IMR-90 (cell line): ENCODE results near the gene PTPRG. TPM values are rescaled to one million over a fixed set of nuclear protein-coding genes. Genes with fewer than 3 reads are reported as not detected.

ENCODE experiments used
- ATAC-seq: fragments of 200-7000 bp; cut with Tn5 transposase; 2 replicates; pipeline ENCODE4 v1.9.1; 2020; ENCODE audit warnings: low read depth, mild to moderate bottlenecking, moderate library complexity
- BruUV-seq: library from RNA; stranded (reverse); fragments of 400-500 nt; replicated peaks from 2 replicates; lab custom pipeline; 2021; lab: Mats Ljungman, UMichigan
- CTCF ChIA-PET: fragments of 300-600 bp; formaldehyde crosslinking; extraction: SDS; loops from one replicate; lab custom pipeline; 2021; ENCODE audit warnings: antibody characterized with exemption; lab: Yijun Ruan, JAX
- POLR2A ChIA-PET: fragments of 300-600 bp; sonication (Branson Sonifier 250); formaldehyde crosslinking; loops from one replicate; lab custom pipeline; 2022; ENCODE audit warnings: antibody characterized with exemption; ENCODE audit not compliant: unreplicated experiment; lab: Charles Lee
- DNase-seq: peaks from one replicate; pipeline ENCODE4 v3.0.0; 2013
- H2AFZ ChIP-seq: replicated peaks from 2 replicates; pipeline ENCODE3; 2013; ENCODE audit warnings: low read length, mild to moderate bottlenecking; ENCODE audit not compliant: poor library complexity
- H2AK5ac ChIP-seq: 2 replicates; pipeline ENCODE4 v1.6.1; 2013; ENCODE audit warnings: low read depth, low read length, inconsistent platforms
- H2AK9ac ChIP-seq: replicated peaks from 2 replicates; pipeline ENCODE3; 2013; ENCODE audit warnings: mild to moderate bottlenecking, low read depth, low read length, moderate library complexity; ENCODE audit not compliant: poor library complexity
- H2BK120ac ChIP-seq: 2 replicates; pipeline ENCODE4 v1.6.1; 2013; ENCODE audit warnings: low read depth, low read length, inconsistent platforms
- H2BK15ac ChIP-seq: 3 replicates; pipeline ENCODE4 v1.6.1; 2013; ENCODE audit warnings: low read depth, low read length, inconsistent platforms
- H2BK20ac ChIP-seq: 2 replicates; pipeline ENCODE4 v1.6.1; 2013; ENCODE audit warnings: low read depth, mild to moderate bottlenecking, inconsistent platforms, low read length, moderate library complexity
- H2BK5ac ChIP-seq: 2 replicates; pipeline ENCODE4 v1.6.1; 2013; ENCODE audit warnings: mild to moderate bottlenecking, low read depth, low read length, inconsistent platforms; ENCODE audit not compliant: poor library complexity, severe bottlenecking
- H3K14ac ChIP-seq: replicated peaks from 2 replicates; pipeline ENCODE4 v1.6.1; 2013; ENCODE audit warnings: low read depth, low read length, inconsistent platforms
- H3K18ac ChIP-seq: 2 replicates; pipeline ENCODE4 v1.6.1; 2013; ENCODE audit warnings: low read depth, low read length, control low read depth
- H3K23ac ChIP-seq: 2 replicates; pipeline ENCODE4 v1.6.1; 2013; ENCODE audit warnings: low read depth, low read length, inconsistent platforms
- H3K27ac ChIP-seq: 2 replicates; pipeline ENCODE4 v1.5.1; 2013; ENCODE audit warnings: mild to moderate bottlenecking, control low read depth, low read length; ENCODE audit not compliant: insufficient read depth
- H3K27me3 ChIP-seq: 2 replicates; pipeline ENCODE4 v1.6.1; 2013; ENCODE audit warnings: low read length; ENCODE audit not compliant: control insufficient read depth, insufficient read depth
- H3K36me3 ChIP-seq: 2 replicates; pipeline ENCODE4 v1.6.1; 2013; ENCODE audit warnings: low read length, mixed read lengths; ENCODE audit not compliant: control insufficient read depth, insufficient read depth
- H3K4ac ChIP-seq: 2 replicates; pipeline ENCODE4 v1.6.1; 2013; ENCODE audit warnings: low read depth, low read length, inconsistent platforms
- H3K4me1 ChIP-seq: 2 replicates; pipeline ENCODE4 v1.6.1; 2013; ENCODE audit warnings: low read length, mixed read lengths; ENCODE audit not compliant: control insufficient read depth, insufficient read depth
- H3K4me2 ChIP-seq: 2 replicates; pipeline ENCODE4 v1.6.1; 2013; ENCODE audit warnings: low read depth, mild to moderate bottlenecking, control low read depth, low read length, moderate library complexity
- H3K4me3 ChIP-seq: 2 replicates; pipeline ENCODE4 v1.5.1; 2013; ENCODE audit warnings: low read depth, mild to moderate bottlenecking, control low read depth, low read length, moderate library complexity; ENCODE audit not compliant: insufficient read depth
- H3K56ac ChIP-seq: 2 replicates; pipeline ENCODE4 v1.6.1; 2013; ENCODE audit warnings: low read length, inconsistent platforms; ENCODE audit not compliant: insufficient read depth; ENCODE audit errors: extremely low read depth
- H3K79me1 ChIP-seq, 2 experiments: 2 replicates each; pipeline ENCODE4 v1.6.1; 2013; ENCODE audit warnings: low read length in 2 of 2, inconsistent platforms in 1 of 2, low read depth in 1 of 2
- H3K9ac ChIP-seq: 2 replicates; pipeline ENCODE4 v1.6.1; 2013; ENCODE audit warnings: low read depth, low read length, control low read depth
- H3K9me1 ChIP-seq: 2 replicates; pipeline ENCODE4 v1.6.1; 2013; ENCODE audit warnings: low read length, inconsistent platforms; ENCODE audit not compliant: insufficient read depth
- H3K9me3 ChIP-seq: 2 replicates; pipeline ENCODE4 v1.6.1; 2013; ENCODE audit warnings: low read length; ENCODE audit not compliant: control insufficient read depth, insufficient read depth
- H4K20me1 ChIP-seq: 2 replicates; pipeline ENCODE4 v1.6.1; 2013; ENCODE audit warnings: low read length, inconsistent platforms; ENCODE audit not compliant: insufficient read depth
- H4K5ac ChIP-seq: 2 replicates; pipeline ENCODE4 v1.6.1; 2013; ENCODE audit warnings: mild to moderate bottlenecking, low read depth, low read length, control low read depth
- H4K8ac ChIP-seq, 2 experiments: 2 replicates each; pipeline ENCODE4 v1.6.1; 2013; ENCODE audit warnings: low read depth in 2 of 2, low read length in 2 of 2, control low read depth in 1 of 2, inconsistent platforms in 1 of 2
- H4K91ac ChIP-seq: 2 replicates; pipeline ENCODE4 v1.6.1; 2013; ENCODE audit warnings: low read depth, low read length, inconsistent platforms; ENCODE audit not compliant: insufficient read depth
- CHD1 ChIP-seq: IDR thresholded peaks from 2 replicates; pipeline ENCODE4 v1.6.1; 2012; ENCODE audit warnings: low read depth, low read length, improper control_type of control experiment
- POLR2A ChIP-seq: IDR thresholded peaks from 2 replicates; pipeline ENCODE4 v1.6.1; 2012; ENCODE audit warnings: mild to moderate bottlenecking, low read depth, low read length
- RCOR1 ChIP-seq: IDR thresholded peaks from 2 replicates; pipeline ENCODE4 v1.6.1; 2012; ENCODE audit warnings: mild to moderate bottlenecking, low read length, improper control_type of control experiment; ENCODE audit not compliant: insufficient replicate concordance
- SMC3 ChIP-seq: fragments of 150-350 bp; IDR thresholded peaks from 2 replicates; pipeline ENCODE4 v1.6.1; 2016; ENCODE audit warnings: low read depth, mild to moderate bottlenecking, antibody characterized with exemption, low read length, moderate library complexity
- WGBS, 2 experiments: methylation state at CpG; one replicate each; pipeline versions ENCODE4 v1.1.5 to v1.1.7; 2013; ENCODE audit warnings: missing lambda C conversion rate in 2 of 2; ENCODE audit not compliant: insufficient read length in 1 of 2; ENCODE audit errors: extremely low coverage in 2 of 2; 5-methylcytosine and 5-hydroxymethylcytosine counted together
- dilution Hi-C: fragments of 300-500 bp; cut with HindIII; formaldehyde crosslinking; loops from one replicate; pipeline ENCODE4 v1.14.3; 2018; ENCODE audit warnings: low sequenced_read_pairs; ENCODE audit not compliant: unreplicated experiment
- in situ Hi-C: fragments of 300-500 bp; cut with MboI; formaldehyde crosslinking; loops from 3 replicates; pipeline ENCODE4 v1.14.3; 2019; ENCODE audit warnings: low sequenced_read_pairs, inconsistent platforms, mixed read lengths
- intact Hi-C: fragments of 100-400 bp; cut with micrococcal nuclease; formaldehyde crosslinking; loops from 2 replicates; pipeline ENCODE4 v1.10.0; 2022
- polyA plus RNA-seq, 3 experiments: library from polyadenylated mRNA; depleted of rRNA; stranded (reverse); fragments of >200 nt; gene quantifications; 2 replicates each; pipeline ENCODE4 v1.2.3, GENCODE V29; 2012; ENCODE audit warnings: low replicate concordance in 1 of 3
- total RNA-seq: library from RNA; depleted of rRNA; stranded (reverse); fragments of >200 nt; gene quantifications from 2 replicates; pipeline ENCODE4 v1.2.3, GENCODE V29; 2012
- TF ChIP-seq, protein P1 (sequence below): fragments of 150-350 bp; IDR thresholded peaks from 2 replicates; pipeline ENCODE4 v1.6.1; 2017; ENCODE audit warnings: mild to moderate bottlenecking, antibody characterized with exemption, low read length, low read depth

Gene PTPRG
- total and polyA plus RNA-seq, 2 of the 4 experiments (the other 2 are of a cell fraction) = 7.7 to 31.0 TPM

DNA sequence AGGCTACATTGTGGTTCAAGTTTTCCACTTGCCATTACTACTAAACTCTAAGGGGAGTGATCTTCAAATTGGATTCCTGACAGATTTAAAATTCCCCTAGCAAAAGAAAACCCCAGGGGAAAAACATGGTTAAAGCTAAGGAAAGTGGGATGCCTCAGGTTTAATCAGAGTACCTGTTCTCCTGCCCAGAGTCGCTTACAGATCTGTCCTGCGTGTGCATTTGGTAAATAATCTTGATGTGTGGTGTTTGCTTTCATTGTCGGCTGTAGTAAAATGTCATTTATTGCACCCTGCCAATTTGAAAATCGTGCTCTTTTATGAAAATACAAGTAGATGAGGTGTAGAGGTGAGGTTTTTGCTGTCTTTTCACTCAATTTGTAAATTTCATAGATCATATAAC lies 323.4 kb downstream of the PTPRG start:
- H3K4me1 ChIP-seq = peaks cover 4% of the 10 kb centered on the region; the same call in 1 of the 2 replicates
- no peak overlapping the region for H3K4ac ChIP-seq
- no peak overlapping the region for H2BK20ac ChIP-seq
- H3K36me3 ChIP-seq = no peaks in the 10 kb centered on the region
- H3K9me3 ChIP-seq = no peaks in the 10 kb centered on the region
- peaks cover 17 to 19% of the 10 kb centered on the region in 2 experiments for H3K79me1 ChIP-seq
- POLR2A ChIA-PET = no interaction called here
- H3K27me3 ChIP-seq = no peaks in the 10 kb centered on the region
- H4K5ac ChIP-seq = no peak overlapping the region
- DNase-seq (no peak), ATAC-seq (no peak)
- H3K18ac ChIP-seq = no peak overlapping the region
- no CpG with 5 or more reads among the region's 4 CpGs for WGBS, 2 experiments
- no peak overlapping the region for H4K91ac ChIP-seq
- H3K23ac ChIP-seq = no peak overlapping the region
- no peak overlapping the region for H2BK5ac ChIP-seq
- H3K4me2 ChIP-seq = no peak overlapping the region
- no peak overlapping the region for H2AK9ac ChIP-seq
- no peak overlapping the region for H3K27ac ChIP-seq
- H3K9me1 ChIP-seq = peaks cover 3% of the 10 kb centered on the region; the same call in 1 of the 2 replicates
- H3K9ac ChIP-seq = no peak overlapping the region
- no peak overlapping the region for H3K56ac ChIP-seq
- BruUV-seq = no TSS peak
- TF ChIP-seq, protein P1, sequence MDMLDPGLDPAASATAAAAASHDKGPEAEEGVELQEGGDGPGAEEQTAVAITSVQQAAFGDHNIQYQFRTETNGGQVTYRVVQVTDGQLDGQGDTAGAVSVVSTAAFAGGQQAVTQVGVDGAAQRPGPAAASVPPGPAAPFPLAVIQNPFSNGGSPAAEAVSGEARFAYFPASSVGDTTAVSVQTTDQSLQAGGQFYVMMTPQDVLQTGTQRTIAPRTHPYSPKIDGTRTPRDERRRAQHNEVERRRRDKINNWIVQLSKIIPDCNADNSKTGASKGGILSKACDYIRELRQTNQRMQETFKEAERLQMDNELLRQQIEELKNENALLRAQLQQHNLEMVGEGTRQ = no peak
- TF ChIP-seq CHD1 (no peak), SMC3 (no peak), POLR2A (no peak), RCOR1 (no peak)
- no peak overlapping the region for H2BK15ac ChIP-seq
- H2AFZ ChIP-seq = no peak overlapping the region
- CTCF ChIA-PET = no interaction called here
- H2BK120ac ChIP-seq = no peak overlapping the region
- H3K4me3 ChIP-seq = no peak overlapping the region
- no peak overlapping the region for H3K14ac ChIP-seq
- in situ Hi-C loops = no loop called here
- no peak overlapping the region for H4K8ac ChIP-seq
- intact Hi-C loops = no loop called here
- H4K20me1 ChIP-seq = peaks cover 3% of the 10 kb centered on the region; the same call in 1 of the 2 replicates
- dilution Hi-C loops = no loop called here
- no peak overlapping the region for H2AK5ac ChIP-seq
